Fibroblast of villous mesenchyme (primary cell): Measurements from ENCODE around the gene GYPA. TPM values are rescaled to one million over a fixed set of nuclear protein-coding genes. Genes with fewer than 3 reads are reported as not detected.

Experiments used
- DNase-seq: peaks from one replicate; pipeline ENCODE4 v3.0.0-alpha.2; 2010; ENCODE audit warnings: low read depth
- H3K4me3 ChIP-seq: 2 replicates; pipeline ENCODE4 v1.5.1; 2011; ENCODE audit warnings: low read depth, mild to moderate bottlenecking, low read length
- CTCF ChIP-seq: IDR thresholded peaks from 2 replicates; pipeline ENCODE4 v1.5.1; 2012; ENCODE audit warnings: low read depth, mild to moderate bottlenecking, low read length; ENCODE audit not compliant: insufficient read depth
- total RNA-seq: library from RNA; depleted of rRNA; stranded (reverse); fragments of >200 nt; gene quantifications from 2 replicates; pipeline ENCODE4 v1.2.3, GENCODE V29; 2012

The GYPA gene
- total RNA-seq, 1 donor: not detected

- TF ChIP-seq CTCF: no peak
- no peak overlapping the region for H3K4me3 ChIP-seq
- DNase-seq: no peak
Observed at GRCh38 chr4:144178414-144178813, 37.9 kb upstream of the GYPA start.

GRCh38 chr4:144176476-144176875 lies 36.0 kb upstream of the GYPA start:
- no peak for DNase-seq
- TF ChIP-seq CTCF: no peak
- no peak overlapping the region for H3K4me3 ChIP-seq

- H3K4me3 ChIP-seq: no peak overlapping the region
- peak; percentile 26 for TF ChIP-seq CTCF
- peak; percentile 60 for DNase-seq
Observed at GRCh38 chr4:144174401-144175067, 34.0 kb upstream of the GYPA start.

- no peak for DNase-seq
- no peak overlapping the region for H3K4me3 ChIP-seq
- no peak for TF ChIP-seq CTCF
Observed at GRCh38 chr4:144171697-144172096, 31.2 kb upstream of the GYPA start.

GRCh38 chr4:144169211-144169610 lies 28.7 kb upstream of the GYPA start:
- DNase-seq: no peak
- H3K4me3 ChIP-seq: no peak overlapping the region
- no peak for TF ChIP-seq CTCF

- no peak for TF ChIP-seq CTCF
- no peak for DNase-seq
Observed at GRCh38 chr4:144154044-144154443, 13.5 kb upstream of the GYPA start.

More at GRCh38 chr4:144154044-144154443, 13.5 kb upstream of the GYPA start:
- no peak overlapping the region for H3K4me3 ChIP-seq
